Skeletal muscle satellite cell (primary cell): ENCODE results near the gene DIAPH2.

Experiments
- H3K27me3 ChIP-seq: 2 replicates; pipeline ENCODE4 v1.7.0; 2013; ENCODE audit warnings: low read length; ENCODE audit not compliant: control insufficient read depth, insufficient read depth
- H3K36me3 ChIP-seq: 2 replicates; pipeline ENCODE4 v1.7.0; 2013; ENCODE audit warnings: mild to moderate bottlenecking, control low read depth, low read length; ENCODE audit not compliant: insufficient read depth
- H3K4me1 ChIP-seq: 2 replicates; pipeline ENCODE4 v1.7.0; 2013; ENCODE audit warnings: low read length; ENCODE audit not compliant: control insufficient read depth, insufficient read depth
- H3K4me2 ChIP-seq: 2 replicates; pipeline ENCODE4 v1.7.0; 2013; ENCODE audit warnings: mild to moderate bottlenecking, low read length
- H3K4me3 ChIP-seq: 2 replicates; pipeline ENCODE4 v1.7.0; 2013; ENCODE audit warnings: low read length
- H3K9ac ChIP-seq: 2 replicates; pipeline ENCODE4 v1.7.0; 2013; ENCODE audit warnings: mild to moderate bottlenecking, low read depth, low read length, moderate library complexity
- H3K9me3 ChIP-seq: replicated peaks from 2 replicates; pipeline ENCODE4 v1.7.0; 2013; ENCODE audit warnings: mild to moderate bottlenecking, control low read depth, low read length

DIAPH2 gene

DNA sequence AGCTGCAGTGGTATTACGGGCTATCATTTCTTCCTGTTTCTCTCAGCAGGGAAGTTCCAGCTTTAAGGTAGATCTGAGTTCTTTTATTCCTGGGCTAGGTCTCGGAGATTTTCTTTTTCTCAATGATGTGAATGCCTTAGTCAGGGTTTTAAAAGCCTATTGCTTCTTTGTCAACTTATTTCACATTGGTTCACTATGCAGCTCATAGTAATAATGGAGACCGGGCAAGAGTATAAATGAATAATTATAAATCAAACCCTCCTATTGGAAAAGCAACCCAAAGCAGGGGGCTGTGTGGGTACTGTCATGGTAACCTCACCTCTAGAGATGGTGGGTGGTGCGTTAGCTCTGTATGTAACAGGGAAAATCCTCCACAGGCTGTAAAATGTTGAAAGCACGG is 762.7 kb downstream of the DIAPH2 start:
- Histone ChIP-seq H3K4me1 (no peaks in the 10 kb centered on the region), H3K4me2 (no peak overlapping the region), H3K9ac (no peak overlapping the region), H3K4me3 (no peak overlapping the region), H3K27me3 (no peaks in the 10 kb centered on the region), H3K9me3 (no peaks in the 10 kb centered on the region), H3K36me3 (no peaks in the 10 kb centered on the region)

DNA sequence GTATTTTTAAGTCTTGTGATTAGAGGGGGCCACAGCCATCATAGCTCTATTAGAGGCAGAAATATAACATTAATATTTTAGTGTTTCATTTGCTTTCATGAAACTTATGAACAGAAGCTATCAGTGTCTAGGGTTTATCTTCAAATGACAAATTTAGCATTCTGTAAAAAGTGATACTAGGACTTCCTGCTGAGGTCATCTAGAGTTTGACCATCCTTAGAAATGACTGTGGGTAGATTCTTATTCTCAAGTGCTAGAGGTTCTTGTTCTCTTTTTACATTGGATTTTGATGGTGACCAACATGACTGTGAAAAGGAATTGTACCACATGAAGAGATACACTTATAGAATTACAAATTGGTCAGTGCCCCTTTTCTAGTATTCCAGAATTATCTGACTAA is 767.6 kb downstream of the DIAPH2 start:
- no peaks in the 10 kb centered on the region for H3K36me3 ChIP-seq
- no peaks in the 10 kb centered on the region for H3K27me3 ChIP-seq
- H3K4me1 ChIP-seq = no peaks in the 10 kb centered on the region
- H3K4me2 ChIP-seq = no peak overlapping the region
- H3K9ac ChIP-seq = no peak overlapping the region
- H3K9me3 ChIP-seq = no peaks in the 10 kb centered on the region
- H3K4me3 ChIP-seq = no peak overlapping the region

DNA sequence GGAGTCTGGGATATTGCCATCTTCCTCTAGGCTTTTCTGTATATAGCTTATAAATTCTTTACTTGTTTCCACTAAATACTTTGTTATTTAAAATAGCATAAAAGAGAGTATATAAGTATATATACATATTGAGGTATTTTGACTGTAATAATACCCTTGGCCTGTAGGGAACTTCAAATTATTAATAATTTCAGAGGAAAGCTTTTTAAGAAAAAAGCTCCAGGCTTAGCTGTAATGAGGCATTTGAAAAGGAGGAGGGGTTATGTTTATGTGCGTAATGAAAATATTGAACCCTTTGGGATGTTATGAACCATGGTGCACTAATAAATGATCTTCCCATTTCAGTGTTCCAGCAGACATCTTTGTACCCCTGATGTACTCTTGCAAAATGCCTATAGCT is 777.1 kb downstream of the DIAPH2 start:
- Histone ChIP-seq H3K9me3 (no peaks in the 10 kb centered on the region), H3K4me3 (no peak overlapping the region), H3K27me3 (no peaks in the 10 kb centered on the region), H3K36me3 (no peaks in the 10 kb centered on the region), H3K9ac (no peak overlapping the region), H3K4me1 (no peaks in the 10 kb centered on the region), H3K4me2 (no peak overlapping the region)

DNA sequence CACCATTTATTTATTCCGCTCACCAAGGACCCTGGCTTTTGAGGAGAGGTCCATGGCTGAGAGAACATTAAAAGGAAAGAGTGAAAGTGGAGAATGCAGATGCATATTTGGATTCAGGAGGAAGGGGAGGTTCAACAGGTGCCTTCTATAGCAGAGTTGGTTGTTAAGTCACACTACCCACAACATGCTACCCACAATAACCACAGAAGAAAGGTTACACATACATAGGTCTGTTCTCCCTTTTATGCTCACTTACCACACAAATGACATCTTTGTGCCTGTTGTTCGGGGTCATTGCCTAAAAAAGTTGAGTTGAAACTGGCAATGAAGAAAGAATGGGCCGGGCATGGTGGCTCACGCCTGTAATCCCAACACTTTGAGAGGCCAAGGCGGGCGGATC is 786.4 kb downstream of the DIAPH2 start:
- H3K4me1 ChIP-seq = no peaks in the 10 kb centered on the region
- H3K9me3 ChIP-seq = no peaks in the 10 kb centered on the region
- no peak overlapping the region for H3K4me2 ChIP-seq
- no peak overlapping the region for H3K9ac ChIP-seq
- H3K27me3 ChIP-seq = no peaks in the 10 kb centered on the region
- no peak overlapping the region for H3K4me3 ChIP-seq
- H3K36me3 ChIP-seq = no peaks in the 10 kb centered on the region

DNA sequence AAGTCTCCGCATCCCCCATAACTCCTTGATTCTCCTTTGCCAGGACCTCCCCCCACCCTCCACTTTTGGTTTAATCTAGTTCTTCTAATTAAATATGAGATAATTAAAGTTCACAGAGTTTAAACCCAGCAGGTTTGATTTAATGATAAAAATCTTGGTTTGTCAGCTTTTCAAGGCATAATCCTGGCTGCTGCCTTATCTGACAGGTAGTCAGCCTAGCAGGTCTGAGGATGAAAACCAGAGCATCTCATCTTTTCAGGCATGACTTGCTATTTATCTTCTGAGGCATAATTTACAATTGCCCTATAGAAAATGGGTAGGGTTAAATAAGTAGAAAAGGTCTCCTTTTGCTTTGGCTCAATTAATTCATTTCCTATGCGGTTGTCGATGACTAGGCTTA is 790.3 kb downstream of the DIAPH2 start:
- Histone ChIP-seq H3K27me3 (no peaks in the 10 kb centered on the region), H3K36me3 (no peaks in the 10 kb centered on the region), H3K4me2 (no peak overlapping the region)

DNA sequence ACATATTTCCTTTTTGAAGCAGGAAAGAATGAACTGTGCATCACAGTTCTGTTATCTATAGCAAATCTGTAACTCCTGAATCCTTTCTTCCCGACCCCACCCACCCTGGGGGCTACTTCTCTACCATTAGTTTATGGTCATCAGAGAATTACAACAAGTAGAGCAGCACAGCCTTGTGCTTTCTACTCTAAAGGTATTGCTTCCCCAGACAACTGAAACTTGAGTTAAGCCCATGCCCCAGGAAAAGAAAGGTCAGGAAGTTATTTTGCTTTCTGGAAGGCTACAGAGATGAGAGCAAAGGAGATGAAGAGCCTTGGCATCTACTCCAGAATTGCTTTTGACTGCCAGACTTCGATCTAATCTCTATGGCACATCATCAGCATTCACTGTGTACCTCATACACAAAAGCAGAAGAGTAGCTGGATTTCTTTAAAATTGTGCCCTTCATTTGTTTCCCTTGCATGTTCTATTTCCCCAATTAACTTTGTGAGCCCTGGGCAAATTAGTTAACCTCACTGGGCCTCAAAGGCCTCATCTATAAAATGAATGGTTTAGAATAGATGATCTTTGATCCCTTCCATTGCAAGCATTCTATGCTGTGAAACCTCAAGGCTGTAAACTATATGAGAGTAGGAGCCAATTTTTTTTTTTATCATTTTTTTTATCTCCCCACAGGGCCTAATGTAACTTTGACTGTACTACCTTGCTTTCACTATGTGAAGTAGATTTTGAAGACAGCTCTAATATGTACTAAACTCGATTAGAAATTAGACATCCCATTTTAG is 794.7 kb downstream of the DIAPH2 start:
- Histone ChIP-seq H3K9ac (no peak overlapping the region), H3K36me3 (no peaks in the 10 kb centered on the region), H3K4me1 (no peaks in the 10 kb centered on the region), H3K4me3 (no peak overlapping the region), H3K9me3 (no peaks in the 10 kb centered on the region), H3K4me2 (no peak overlapping the region), H3K27me3 (no peaks in the 10 kb centered on the region)

More for the DNA sequence above, 790.3 kb downstream of the DIAPH2 start:
- H3K9ac ChIP-seq = no peak overlapping the region
- H3K4me3 ChIP-seq = no peak overlapping the region
- no peaks in the 10 kb centered on the region for H3K9me3 ChIP-seq
- H3K4me1 ChIP-seq = no peaks in the 10 kb centered on the region

DNA sequence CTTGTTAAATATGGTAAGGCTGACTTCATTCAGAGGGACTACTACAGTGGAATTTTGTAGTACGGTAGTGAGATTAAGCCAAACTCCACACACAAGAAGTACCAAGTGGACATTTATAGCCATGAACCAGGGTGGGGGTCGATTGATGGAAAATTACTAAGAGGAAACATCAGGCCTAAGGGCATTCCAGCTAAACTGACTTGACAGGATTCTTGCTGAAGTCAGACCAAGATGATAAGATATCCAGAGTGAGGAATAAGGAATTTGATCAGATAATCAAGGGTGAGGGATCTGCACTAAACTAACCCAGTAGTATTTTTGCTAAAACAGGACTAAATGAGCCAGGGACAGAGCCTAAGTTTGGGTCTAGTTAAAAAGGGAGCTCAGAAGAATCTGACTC is 796.6 kb downstream of the DIAPH2 start:
- H3K36me3 ChIP-seq = no peaks in the 10 kb centered on the region
- H3K4me1 ChIP-seq = no peaks in the 10 kb centered on the region
- no peak overlapping the region for H3K9ac ChIP-seq
- H3K9me3 ChIP-seq = no peaks in the 10 kb centered on the region
- no peaks in the 10 kb centered on the region for H3K27me3 ChIP-seq
- no peak overlapping the region for H3K4me2 ChIP-seq
- no peak overlapping the region for H3K4me3 ChIP-seq

DNA sequence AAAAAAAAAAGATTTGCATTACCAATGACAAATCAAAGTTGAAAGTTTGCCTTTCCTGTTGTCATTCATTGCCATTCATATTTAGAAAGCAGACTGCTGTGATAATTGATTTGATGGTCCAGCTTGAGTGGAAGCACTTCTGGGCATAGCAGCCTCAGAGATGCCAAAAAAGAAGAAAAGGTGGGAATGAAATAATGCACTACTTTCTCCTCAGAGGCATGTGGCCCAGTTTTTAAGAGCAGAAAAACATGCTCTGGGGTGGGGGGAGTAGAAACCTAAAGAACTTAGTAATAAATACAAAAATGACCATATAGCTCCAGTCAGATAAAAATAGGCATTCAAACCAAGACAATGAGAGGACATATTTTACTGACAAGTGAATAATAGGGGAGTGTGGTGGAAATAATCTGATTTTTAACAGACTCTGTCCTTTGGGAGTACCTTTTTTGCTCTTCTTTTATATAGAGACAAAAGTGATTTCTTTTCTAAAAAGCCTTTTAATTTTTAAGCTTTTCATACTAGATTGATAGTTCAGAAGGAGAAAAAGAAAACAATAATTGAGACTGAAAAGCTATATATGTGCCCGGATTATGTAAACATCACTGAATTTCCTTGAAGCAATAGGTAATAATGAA is 798.1 kb downstream of the DIAPH2 start:
- Histone ChIP-seq H3K4me1 (no peaks in the 10 kb centered on the region), H3K9me3 (no peaks in the 10 kb centered on the region), H3K4me3 (no peak overlapping the region), H3K27me3 (no peaks in the 10 kb centered on the region), H3K4me2 (no peak overlapping the region), H3K36me3 (no peaks in the 10 kb centered on the region), H3K9ac (no peak overlapping the region)

DNA sequence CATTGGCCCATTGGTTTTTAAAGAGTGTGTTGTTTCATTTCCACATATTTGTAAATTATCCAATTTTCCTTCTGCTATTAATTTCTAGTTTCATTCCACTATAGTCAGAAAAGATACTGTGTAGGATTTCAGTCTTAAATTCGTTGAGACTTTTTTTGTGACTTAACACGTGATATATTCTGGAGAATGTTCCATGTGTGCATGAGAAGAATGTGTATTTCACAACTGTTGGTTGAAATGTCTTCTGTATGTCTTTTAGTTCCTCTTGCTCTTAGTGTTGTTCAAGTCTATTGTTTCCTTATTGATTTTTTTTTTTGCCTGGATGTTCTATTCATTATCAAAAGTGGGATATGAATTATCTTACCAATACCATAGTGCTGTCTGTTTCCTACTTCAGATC is 806.0 kb downstream of the DIAPH2 start:
- Histone ChIP-seq H3K4me3 (no peak overlapping the region), H3K27me3 (no peaks in the 10 kb centered on the region), H3K9ac (no peak overlapping the region), H3K36me3 (no peaks in the 10 kb centered on the region), H3K9me3 (no peaks in the 10 kb centered on the region), H3K4me2 (no peak overlapping the region), H3K4me1 (no peaks in the 10 kb centered on the region)

DNA sequence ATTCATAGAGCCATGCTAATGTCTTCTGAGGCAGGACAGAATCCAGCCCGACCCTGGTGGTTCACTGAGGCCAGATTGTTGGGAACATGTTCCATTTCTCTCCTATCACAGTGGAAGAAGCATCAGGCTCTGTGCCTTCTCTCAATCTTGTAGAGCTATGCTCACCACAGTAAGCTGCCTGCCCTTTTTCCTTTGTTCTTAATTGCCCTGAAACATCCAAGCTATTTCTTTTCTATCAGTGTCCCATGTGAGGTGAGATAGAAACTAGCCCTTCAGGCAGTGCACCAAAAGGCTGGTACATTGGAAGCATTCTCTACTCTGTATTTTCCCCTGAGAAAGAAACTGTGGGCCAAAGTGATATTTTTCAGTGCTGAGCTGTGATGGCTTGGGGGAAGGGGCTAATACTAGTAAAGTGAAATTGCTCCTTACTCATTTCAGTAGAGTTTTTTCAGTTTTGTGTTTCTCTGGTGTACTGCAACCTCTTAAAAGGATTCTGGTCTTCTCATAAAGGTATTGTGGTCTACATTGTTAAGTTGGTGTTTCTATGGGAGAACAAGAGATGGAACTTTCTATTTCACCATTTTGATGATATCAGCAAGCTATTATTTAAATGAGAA is 810.2 kb downstream of the DIAPH2 start:
- no peak overlapping the region for H3K4me2 ChIP-seq
- H3K9ac ChIP-seq = no peak overlapping the region
- no peaks in the 10 kb centered on the region for H3K27me3 ChIP-seq
- H3K4me3 ChIP-seq = no peak overlapping the region
- peaks cover 3% of the 10 kb centered on the region for H3K9me3 ChIP-seq
- no peaks in the 10 kb centered on the region for H3K36me3 ChIP-seq
- no peaks in the 10 kb centered on the region for H3K4me1 ChIP-seq

DNA sequence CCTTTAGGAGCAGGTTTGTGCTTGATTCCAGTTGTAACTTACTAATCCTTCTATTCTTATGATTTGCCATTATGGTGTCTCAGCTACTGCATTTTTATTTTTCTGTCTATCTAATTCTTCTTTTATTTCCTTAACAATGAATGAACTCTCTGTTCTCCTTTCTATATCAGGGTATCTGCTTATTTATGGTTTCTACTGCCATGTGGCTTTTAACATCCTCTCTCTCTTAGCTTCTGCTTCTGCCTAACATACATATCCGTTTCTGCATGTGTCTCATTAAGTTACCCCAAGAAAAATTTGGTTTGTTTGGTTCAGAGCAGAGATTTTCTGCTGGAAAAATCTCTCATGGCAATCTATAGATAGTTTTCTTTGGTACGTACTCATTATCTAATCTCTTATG is 813.5 kb downstream of the DIAPH2 start:
- Histone ChIP-seq H3K9ac (no peak overlapping the region), H3K4me3 (no peak overlapping the region)

DNA sequence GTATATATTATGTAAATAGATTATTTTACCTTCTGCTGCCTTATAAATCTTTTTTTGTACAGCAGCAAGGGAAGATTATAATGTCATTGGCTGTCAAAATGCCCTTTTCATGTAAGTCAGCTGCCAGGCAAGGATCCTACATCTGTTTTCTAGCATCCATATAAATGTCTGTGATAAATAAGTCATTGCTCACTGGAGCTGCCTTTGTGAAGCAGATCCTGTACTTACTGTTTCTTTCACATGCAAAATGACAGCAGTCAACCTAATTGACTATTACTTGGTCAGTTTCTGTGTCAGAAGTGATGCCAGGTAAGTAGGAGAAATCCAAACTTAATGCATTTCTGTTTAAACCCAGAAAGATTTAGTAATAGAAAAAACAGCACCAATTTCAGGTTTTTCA is 819.8 kb downstream of the DIAPH2 start:
- Histone ChIP-seq H3K9me3 (peaks cover 3% of the 10 kb centered on the region), H3K4me1 (no peaks in the 10 kb centered on the region), H3K36me3 (no peaks in the 10 kb centered on the region), H3K4me3 (no peak overlapping the region), H3K4me2 (no peak overlapping the region), H3K9ac (no peak overlapping the region), H3K27me3 (no peaks in the 10 kb centered on the region)

More for the DNA sequence above, 813.5 kb downstream of the DIAPH2 start:
- no peaks in the 10 kb centered on the region for H3K36me3 ChIP-seq
- H3K4me1 ChIP-seq = no peaks in the 10 kb centered on the region
- no peaks in the 10 kb centered on the region for H3K27me3 ChIP-seq
- H3K9me3 ChIP-seq = peaks cover 3% of the 10 kb centered on the region
- H3K4me2 ChIP-seq = no peak overlapping the region
